GM19240 (cell line): ENCODE measurements around the gene DPP10.

Experiments used
- DNase-seq: peaks from one replicate; pipeline ENCODE4 v3.0.0; 2011; ENCODE audit warnings: low spot score; ENCODE audit not compliant: insufficient read length

Gene DPP10

DNA sequence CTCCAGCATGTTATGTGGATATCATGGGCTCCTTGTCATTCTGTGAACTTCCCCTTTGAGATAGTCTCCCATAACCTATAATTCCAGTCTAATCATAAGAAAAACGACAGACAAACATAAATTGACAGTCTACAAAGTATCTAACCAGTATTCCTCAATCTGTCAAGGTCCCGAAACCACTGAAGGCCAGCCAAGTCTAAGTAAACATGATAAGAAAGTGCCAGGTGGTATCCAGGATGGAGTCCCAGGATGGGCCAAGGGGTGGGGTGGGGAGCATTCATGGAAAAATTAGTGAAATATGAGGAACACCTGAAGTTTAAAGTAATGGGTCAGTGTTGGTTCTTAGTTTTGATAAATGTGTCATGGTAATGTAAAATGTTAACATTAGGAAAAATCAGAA lies 355.5 kb downstream of the DPP10 start:
- DNase-seq: no peak

DNA sequence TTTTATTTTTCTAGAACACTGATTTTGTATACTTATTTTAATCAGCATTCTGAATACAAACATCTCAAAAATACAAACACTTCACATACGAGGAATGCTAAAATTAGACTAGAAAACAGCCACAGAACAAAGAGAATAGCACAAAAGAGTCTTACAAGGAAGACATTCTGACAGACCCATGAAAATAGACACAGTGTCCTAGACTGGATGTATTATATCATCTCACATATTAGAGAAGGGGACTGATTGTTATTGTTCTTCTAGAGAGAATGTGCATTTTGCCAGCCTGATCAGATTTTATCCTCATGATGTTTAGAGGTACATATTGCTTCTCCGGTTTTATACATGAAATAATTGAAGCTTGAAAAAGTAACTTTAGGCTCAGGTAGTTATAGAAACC lies 357.9 kb downstream of the DPP10 start:
- DNase-seq: no peak

DNA sequence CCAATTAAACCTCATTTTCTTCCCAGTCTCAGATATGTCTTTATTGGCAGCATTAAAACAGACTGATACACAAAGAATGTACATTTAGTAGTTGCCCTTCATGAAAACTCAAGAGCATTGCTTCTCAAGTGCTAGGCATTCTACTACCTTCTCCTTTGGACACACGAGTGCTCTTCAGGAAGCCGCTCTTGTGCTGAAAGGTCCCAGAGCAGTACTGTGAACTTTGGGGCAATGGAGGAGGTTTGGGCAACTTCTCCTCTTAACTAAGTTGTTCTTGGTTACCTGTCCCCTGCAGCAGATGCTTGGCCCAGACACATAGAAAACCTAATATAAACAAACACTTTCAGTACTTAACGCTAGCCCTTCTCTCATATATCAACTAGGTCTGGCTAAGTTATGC lies 362.8 kb downstream of the DPP10 start:
- no peak for DNase-seq

DNA sequence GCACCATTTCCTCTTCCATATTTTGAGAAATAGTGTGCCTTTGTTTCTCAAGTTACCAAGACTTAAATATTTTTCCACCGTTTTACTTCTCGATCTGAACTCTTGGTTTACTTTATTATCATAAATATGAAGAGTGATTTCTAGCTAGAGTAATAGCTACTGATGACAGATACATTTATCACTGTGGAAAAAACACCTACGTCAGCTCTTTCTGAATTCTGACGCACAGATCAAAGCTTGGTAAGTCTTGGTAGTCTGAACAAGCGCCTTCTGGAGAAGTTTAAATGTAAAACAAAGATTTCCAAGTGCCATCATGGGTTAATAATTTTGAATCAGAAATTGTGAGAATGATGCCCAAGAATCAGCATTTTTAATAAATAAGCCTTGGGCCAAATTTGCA lies 367.7 kb downstream of the DPP10 start:
- DNase-seq: no peak

DNA sequence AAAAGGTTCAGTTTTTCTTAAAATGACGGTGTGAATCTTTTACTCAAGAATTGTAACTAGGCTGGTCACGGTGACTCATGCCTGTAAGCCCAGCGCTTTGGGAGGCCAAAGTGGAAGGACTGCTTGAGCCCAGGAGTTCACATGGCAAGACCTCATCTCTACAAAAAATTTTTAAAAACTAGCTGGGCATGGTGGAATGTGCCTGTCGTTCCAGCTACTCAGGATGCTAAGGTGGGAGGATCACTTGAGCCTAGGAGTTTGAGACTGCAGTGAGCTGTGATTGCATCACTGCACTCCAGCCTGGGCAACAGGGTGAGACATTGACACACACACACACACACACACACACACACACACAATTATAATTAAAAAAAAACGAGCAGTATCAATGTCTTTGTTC lies 369.8 kb downstream of the DPP10 start:
- DNase-seq: no peak

DNA sequence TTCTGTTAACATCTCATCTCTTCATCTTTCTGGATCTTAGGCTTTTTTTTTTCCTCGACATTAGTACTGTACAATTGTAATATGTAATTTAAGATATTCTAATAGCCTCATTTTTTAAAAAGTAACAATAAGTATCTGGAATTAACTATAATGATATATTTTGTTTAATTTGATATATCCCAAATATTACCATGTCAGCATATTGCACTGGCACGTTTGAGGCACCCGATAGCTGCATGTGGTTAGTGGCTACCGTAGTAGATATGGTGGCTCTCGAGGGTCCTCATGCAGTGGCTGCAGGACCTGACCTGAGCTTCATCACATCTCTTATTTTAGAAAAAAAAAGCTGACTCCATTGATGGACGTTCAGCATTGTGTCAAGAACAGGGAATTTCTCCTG lies 371.9 kb downstream of the DPP10 start:
- DNase-seq: no peak

DNA sequence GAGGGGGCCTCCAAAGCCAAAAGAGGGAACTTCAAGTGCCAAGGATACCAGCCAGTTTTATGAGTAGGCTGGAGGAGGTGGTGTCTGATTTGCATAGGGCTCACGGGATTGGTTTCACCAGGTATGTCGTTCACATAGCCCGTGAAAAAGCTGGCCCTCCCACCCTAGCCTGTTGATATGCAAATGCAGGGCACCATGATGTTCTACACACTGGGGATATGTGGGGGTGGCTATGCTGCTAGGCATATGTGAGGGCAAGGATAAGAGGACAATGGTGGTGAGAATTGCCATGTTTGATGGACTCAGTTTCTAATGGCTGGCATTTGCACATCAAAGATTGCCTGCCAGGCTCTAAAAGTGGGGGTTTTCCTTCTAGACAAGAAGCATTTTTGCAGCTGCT lies 378.6 kb downstream of the DPP10 start:
- DNase-seq: no peak

DNA sequence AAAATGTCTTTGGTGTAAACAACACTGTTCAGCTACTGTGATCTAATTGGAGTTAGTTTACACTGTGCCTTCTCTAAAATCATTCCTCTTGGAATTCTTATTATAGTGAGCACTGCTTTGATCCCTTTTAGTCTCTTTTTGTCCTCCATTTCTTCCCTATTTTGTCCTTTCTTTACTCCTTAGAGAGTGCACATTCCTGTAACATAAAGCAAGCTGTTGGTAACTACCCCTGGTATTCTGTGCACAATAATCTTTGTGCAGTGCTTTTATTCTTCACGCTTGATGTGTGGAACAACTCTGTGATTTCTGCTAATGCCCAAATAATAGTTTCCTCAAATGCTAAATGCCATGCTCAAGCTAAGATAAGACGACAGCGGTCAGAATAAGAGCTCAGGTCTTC lies 401.5 kb downstream of the DPP10 start:
- no peak for DNase-seq

DNA sequence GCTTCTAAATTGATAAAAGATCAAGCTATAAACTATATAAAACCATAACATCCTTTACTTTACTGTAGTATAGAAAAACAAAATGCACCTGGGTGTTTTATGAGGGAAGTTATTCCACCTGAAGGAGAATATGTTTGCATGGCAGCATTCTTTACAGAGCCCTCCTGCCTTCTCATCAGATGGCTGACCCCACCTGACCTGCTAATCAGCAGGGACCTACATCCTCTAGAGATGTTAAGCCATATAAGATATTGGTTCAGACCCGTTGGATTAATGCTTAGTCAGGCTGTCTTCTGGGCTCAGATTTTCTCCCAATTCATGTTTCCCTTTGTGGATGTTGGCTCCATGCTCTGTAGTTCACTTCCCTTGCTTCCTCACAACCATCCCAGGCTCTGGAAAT lies 414.8 kb downstream of the DPP10 start:
- no peak for DNase-seq

GRCh38 chr2:114859726-114860510 lies 417.5 kb downstream of the DPP10 start:
- DNase-seq: no peak

GRCh38 chr2:114862243-114862642 lies 419.8 kb downstream of the DPP10 start:
- no peak for DNase-seq

DNA sequence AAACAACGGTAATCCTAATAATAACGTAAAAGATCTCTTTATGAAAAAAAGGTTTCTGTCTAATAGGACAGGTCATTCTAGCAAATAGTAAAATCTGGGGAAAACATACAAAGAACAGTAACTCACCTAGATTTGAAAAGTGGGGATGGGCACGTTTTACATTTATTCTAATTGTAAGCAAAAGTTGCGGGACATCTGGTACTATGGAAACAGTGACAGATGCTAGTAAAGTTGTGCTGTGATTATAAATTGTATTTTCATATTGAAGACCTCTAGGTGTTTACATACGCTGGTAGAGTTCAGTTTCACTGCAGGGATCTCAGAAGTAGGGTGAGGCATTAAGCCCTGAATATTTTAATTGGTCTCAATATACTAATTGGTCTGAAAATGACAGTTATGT lies 422.5 kb downstream of the DPP10 start:
- no peak for DNase-seq

DNA sequence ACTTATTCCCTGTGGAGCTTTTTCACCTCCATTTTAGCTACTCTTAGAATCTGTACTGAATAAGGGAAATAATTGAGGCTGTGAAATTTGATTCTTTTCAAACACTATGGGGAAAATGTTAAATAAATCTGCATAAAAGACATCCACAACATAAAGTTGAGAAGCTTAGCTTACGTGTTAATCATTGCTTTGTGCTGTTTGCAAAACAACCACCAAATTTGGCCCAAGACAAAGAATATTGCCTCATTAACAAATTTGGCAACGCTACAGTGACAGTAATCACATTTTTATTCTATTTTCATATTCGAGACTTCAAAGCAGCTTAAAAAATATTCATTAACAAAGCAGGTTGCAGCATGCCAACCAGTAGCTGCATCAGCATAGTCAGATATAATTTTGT lies 437.6 kb downstream of the DPP10 start:
- no peak for DNase-seq

- DNase-seq: no peak
Measured at GRCh38 chr2:114919985-114920384, 477.5 kb downstream of the DPP10 start.

DNA sequence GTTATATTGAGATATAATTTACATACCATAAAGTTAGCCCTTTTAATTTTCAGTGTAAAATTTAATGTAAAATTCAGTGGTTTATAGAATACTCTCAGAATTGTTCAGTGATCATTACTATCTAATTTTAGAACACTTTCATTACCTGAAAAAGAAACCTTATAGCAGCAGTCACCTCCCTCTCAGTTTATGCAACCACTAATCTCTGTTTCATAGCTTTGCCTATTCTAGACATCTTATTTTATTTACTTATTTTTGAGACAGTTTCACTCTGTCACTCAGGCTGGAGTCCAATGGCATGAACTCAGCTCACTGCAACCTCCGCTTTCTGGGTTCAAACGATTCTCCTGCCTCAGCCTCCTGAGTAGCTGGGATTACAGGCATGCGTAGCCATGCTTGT lies 479.6 kb downstream of the DPP10 start:
- no peak for DNase-seq

DNA sequence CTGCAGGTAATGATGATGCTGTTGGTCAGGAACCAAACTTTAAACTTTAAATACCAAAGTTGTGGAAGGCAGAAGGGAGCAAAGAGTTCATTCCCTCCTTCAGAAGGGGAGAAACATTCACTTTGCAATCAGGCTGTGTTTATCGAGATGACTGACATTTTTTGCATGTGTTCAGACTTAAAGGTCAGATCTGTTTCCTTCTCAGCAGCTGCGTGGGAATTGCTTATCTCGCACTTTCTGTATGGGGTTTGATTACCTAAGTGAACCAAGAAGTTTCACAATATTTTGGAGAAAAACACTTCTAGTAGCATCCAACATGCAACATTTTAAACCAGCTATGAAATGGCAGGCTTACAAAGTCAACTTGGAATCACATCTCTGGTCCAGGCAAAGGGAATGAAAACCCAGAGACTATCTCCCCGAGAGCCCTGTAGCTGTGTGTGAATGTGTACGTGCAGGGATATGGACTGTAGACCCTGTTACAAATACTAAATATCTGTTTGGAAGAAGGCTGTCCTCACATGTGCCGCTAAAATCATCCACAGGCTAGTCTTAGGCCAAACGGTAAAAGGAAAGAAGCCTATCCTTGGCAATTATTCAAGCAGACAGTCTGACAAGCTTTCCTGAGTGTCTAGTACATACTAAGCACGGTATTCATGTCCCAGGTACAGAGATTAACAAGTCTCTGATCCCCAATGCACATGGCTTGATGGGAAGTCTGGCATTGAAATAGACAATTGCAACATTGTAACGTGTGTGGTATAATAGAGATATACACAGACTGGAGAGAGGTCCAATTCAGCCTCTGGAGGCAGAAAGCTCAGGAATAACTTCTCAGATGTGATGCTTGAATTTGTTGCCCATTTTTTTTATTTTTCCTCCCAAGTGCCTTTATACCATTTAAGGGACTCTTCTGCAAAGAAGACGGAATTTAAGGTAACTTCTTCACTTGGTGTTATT lies 483.1 kb downstream of the DPP10 start:
- DNase-seq: no peak

DNA sequence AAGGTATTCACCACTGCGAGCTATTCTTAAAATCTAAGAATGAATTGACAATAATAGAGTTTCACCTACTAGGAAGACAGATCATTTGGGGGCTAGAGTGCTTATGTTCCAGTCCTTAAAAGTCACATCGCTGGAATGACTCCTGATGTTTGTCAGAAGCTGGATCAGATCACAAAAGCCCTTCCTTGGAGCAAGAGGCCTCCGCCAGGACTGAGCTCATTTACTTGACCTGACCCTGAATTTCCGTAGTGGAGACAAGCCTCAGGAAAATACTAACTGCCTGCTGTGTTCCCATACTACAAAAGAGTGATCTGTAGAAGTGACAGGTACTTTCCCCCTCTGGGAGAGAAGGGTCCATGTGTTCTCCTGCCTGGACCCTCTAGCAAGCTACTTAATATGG lies 483.9 kb downstream of the DPP10 start:
- DNase-seq: no peak

- DNase-seq: no peak
Measured at GRCh38 chr2:114929225-114929624, 486.8 kb downstream of the DPP10 start.

DNA sequence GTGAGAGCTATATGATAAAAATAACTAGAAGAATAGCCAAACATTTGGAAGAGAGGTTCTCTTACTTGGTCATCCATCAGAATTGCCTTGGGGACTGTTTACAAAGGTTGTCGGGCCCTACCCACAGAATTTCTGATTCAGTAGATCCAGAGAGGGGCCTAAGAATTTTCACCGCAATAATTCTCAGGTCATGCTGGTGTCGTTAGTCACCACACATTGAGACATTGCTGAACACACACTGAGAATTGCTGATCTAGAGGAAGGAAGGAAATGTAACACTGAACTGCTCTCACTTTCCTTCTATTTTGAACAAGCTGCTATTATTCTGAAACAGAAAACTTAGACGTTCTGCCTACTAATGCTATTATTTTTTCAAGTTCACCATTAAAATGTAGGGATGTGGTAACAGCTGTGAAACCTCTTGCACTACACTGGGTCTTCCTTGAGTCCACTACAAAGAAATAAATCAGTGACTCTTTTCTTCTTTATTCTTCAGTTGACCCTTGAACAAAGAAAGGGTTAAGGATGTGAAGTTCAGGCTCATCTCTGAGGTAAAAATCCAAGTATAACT lies 491.3 kb downstream of the DPP10 start:
- no peak for DNase-seq

DNA sequence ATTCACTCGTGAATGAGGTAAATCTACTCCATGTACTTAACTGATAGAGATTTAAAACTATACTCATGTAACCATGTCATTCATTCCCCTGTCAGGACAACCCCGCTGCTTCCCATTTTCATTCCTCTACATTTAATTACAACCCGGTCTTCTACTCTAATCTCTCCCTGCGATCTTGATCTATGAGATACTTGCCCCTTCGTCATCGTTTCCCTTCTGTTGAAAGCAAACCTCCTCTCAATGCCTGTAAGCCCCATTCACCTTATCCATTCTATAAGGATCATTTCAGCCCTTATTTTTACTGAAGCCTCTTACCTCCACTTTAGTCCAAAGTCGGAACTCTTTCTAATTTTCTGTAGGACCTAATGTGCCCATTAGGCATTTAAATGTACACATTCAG lies 492.6 kb downstream of the DPP10 start:
- DNase-seq: no peak

- no peak for DNase-seq
Measured at GRCh38 chr2:114937366-114937930, 495.0 kb downstream of the DPP10 start.
